Suprapubic skin (tissue), 3 donors: Measurements from ENCODE around the gene FBXW12.

Experiments used
- CTCF ChIP-seq, 2 donors: fragments of 200-600 bp in 1 of 2; fragments of 450-650 bp in 1 of 2; sonication (generic) in 1 of 2; IDR thresholded peaks; one replicate each; pipeline ENCODE4 v1.5.1; 2016 to 2019; ENCODE audit warnings: antibody characterized with exemption in 2 of 2, mild to moderate bottlenecking in 1 of 2, moderate library complexity in 1 of 2
- EP300 ChIP-seq: sonication (generic); formaldehyde crosslinking; IDR thresholded peaks from one replicate; pipeline ENCODE4 v1.6.1; 2017; ENCODE audit warnings: antibody characterized with exemption
- POLR2A ChIP-seq, 2 donors: fragments of 450-650 bp; IDR thresholded peaks; one replicate each; pipeline ENCODE4 v1.6.1; 2017; ENCODE audit warnings: antibody characterized with exemption in 2 of 2, mild to moderate bottlenecking in 2 of 2, moderate library complexity in 2 of 2

GRCh38 chr3:48372862-48373435, 930 bp downstream of the FBXW12 start:
- TF ChIP-seq CTCF (IDR thresholded peaks at IDR 0.05) (no peak), POLR2A (IDR thresholded peaks at IDR 0.05) (no peak), EP300 (no peak)
